GM21360 (cell line): ENCODE data around the gene CDK13.
"Not testable (repeated sequence)": the region's sequence is repeated elsewhere in the genome, so short reads cannot be mapped to it uniquely, and the experiment has no call there.

ENCODE experiments used
- ATAC-seq: cut with Tn5 transposase; IDR thresholded peaks from one replicate; pipeline ENCODE4 v1.9.1; 2021; ENCODE audit warnings: mild to moderate bottlenecking, moderate library complexity; ENCODE audit not compliant: unreplicated experiment

CDK13 gene

DNA sequence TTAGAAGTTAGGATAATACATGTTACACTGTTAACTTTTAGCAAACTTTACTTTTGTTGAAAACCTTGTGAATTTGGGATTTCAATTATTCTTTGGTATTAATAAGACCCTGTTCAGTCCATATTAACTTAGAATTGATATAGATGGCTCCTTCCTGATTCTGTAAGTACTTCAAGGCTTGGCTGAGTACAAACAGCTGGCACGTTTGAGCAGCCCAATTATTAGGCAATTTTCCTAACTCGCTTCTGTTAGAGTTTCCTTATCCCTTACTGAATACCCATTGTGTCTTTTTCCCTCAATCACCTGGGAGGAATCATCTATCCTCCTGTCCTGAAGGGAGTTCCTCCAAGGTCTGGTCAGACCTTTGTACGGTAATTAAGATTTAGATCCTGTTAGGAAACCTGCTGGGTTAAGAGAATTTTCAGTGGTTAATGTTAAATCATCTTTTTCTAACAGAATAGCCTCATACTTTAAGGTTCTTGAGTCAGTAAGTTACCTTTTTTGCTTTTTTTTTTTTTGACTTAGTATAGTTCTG lies 195.6 kb downstream of the CDK13 start:
- not testable (repeated sequence) for ATAC-seq

DNA sequence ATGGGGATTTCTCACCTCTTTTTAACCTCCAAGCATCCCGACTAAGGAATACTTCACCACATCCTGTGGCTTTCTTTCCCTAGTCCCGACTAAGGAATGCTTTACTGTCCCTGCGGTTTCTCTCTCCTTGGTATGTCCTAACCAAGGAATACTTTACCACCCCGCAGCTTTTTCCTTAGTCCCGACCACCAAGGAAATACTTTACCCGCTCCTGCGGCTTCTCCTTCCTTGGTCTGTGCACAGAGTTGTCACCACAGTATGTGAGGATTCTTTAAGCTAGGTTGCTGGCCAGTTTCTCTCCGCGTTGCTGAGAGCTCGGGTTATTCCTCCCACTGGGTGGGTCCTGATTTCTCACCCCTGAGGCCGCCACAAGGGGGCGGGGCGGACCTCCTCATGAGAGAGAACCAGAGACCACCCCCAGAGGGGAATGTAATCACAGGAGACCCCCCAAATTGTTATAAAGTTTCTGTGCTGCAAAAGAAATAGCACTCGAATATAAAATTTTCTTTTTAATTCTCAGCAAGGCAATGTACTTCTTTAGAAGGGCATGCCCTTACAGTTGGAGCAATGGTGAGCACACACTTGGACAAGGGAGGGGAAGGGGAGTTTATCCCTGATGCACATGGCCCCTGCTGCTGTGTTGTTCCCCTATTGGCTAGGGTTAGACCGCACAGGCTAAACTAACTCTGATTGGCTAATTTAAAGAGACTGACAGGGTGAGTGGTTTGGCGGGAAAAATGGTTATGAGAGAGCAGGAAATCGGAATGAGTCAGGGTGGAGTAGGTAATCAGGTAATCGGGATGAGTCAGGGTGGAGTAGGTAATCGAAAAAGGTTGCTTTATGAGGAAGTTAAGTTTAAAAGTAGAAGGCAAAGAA lies 197.6 kb downstream of the CDK13 start:
- no peak for ATAC-seq

DNA sequence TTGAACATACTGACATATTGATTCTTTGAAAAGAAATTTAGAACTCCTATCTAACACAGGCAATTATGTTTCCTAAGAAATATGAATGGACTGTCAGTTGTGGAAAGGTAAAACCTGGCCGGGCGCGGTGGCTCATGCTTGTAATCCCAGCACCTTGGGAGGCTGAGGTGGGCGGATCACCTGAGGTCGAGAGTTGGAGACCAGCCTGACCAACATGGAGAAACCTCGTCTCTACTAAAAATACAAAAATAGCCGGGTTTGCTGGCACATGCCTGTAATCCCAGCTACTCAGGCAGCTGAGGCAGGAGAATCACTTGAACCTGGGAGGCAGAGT lies 198.2 kb downstream of the CDK13 start:
- not testable (repeated sequence) for ATAC-seq

DNA sequence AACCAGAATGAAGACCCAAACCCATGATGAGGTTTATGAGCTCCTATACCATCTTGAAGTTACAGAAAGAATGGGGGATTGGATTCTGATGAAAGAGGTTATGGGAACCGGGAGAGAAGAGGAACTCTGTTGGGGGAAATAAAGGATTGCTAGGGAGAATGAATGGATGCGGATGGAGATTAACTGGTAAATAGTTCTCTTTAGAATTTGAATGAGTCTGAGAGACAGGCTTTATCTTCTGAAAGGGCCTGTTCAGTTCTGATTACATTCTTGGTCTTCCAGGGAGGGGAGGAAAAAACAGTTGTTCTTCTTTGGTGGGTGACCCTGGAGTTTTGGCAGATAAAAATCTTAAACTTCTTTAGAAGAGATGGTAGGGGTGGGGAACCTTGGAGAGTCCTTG lies 198.6 kb downstream of the CDK13 start:
- no peak for ATAC-seq
